ENCODE data around the gene DPYD. TPM values are rescaled to one million over a fixed set of nuclear protein-coding genes. Genes with fewer than 3 reads are reported as not detected.

Gene DPYD
- total and polyA plus RNA-seq, 9 of the 15 experiments (the other 6 are each of a cell fraction or from before 2014, with no cell fraction given) = 0.03 to 0.25 (median 0.08) TPM; not detected in 2

DNA sequence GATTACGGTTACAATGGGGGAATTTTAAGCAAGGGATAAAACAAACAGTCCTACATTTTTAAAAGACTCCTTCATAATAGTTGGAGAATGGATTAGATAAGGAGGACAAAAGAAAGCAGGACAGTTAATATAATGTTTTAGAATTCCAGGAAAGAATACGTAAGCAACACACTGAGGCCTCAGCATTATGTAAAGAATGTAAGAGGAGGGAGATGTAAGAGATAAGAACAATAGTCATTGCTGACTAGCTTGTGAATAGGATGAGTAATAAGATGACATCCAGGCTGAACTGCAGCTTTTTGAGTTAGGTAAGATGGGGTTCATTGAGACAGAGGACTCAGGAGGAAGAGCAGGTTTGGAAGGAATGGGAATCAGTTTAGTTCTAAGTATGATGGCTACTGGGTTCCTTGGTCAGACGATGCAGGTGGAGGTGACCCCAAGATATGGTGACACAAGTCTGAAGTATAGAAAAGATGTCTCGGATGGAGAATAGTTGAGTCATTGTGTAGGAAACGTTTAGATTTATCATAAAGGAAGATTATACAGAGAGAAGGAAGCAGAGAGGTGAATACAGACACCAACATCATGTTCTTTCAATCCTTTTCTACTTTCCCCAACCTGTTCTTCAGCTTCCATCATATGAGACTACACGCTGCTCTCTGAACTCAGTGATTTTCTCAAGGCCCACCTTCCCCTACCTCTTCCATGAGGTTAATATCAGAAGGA is 826.4 kb downstream of the DPYD start:
- H3K4me3 ChIP-seq = no peak overlapping the region
- ChIA-PET POLR2A (no interaction called here), CTCF (ENCODE audit: low intra/inter-chr PET ratio) (no interaction called here)
- no peak overlapping the region for H3K9ac ChIP-seq (ENCODE audit: insufficient read depth in 1 of 2, low read depth in 2 of 2, low read length in 2 of 2)
- intact Hi-C loops (cut with micrococcal nuclease) = no loop called here
- DNase-seq (ENCODE audit: extremely low read depth in 1 of 4, low spot score in 3 of 4) = no peak
- no peaks in the 10 kb centered on the region for H3K9me3 ChIP-seq (replicated peaks; ENCODE audit: control insufficient read depth, insufficient read depth, low read depth, low read length)
- no peak overlapping the region for H2AFZ ChIP-seq (ENCODE audit: low read depth, low read length)
- no peak overlapping the region for H3K27ac ChIP-seq (ENCODE audit: extremely low read depth, low read depth, low read length)
- H3K4me2 ChIP-seq (ENCODE audit: insufficient read depth, low read length) = no peak overlapping the region
- no peaks in the 10 kb centered on the region for H3K9me1 ChIP-seq (ENCODE audit: control insufficient read depth, insufficient read depth, low read length)
- WGBS (ENCODE audit: insufficient coverage, low coverage, missing lambda C conversion rate) = 0% methylated on average over 6 of the region's 6 CpGs
- H4K20me1 ChIP-seq (replicated peaks; ENCODE audit: control insufficient read depth, insufficient read depth, low read length) = no peaks in the 10 kb centered on the region
- no peaks in the 10 kb centered on the region for H3K4me1 ChIP-seq (replicated peaks in 1 of 2; ENCODE audit: control insufficient read depth in 2 of 2, insufficient read depth in 2 of 2, low read length in 2 of 2)
- H3K36me3 ChIP-seq (ENCODE audit: control insufficient read depth, insufficient read depth, low read length) = no peaks in the 10 kb centered on the region
- in situ Hi-C loops (cut with MboI) = no loop called here
- no peaks in the 10 kb centered on the region for H3K27me3 ChIP-seq (ENCODE audit: control insufficient read depth in 2 of 2, insufficient read depth in 2 of 2, low read length in 2 of 2)
- BruUV-seq (replicated peaks) = no TSS peak
- no peak for FAIRE-seq
- no peaks in the 10 kb centered on the region for H3K79me2 ChIP-seq (ENCODE audit: control insufficient read depth, insufficient read depth, low read length)
- ATAC-seq = no peak
- TF ChIP-seq ZNF589 (CRISPR knock-in tag; IDR thresholded peaks at IDR 0.05; ENCODE audit: low read depth) = no peak
- TF ChIP-seq CCNT2 (IDR thresholded peaks at IDR 0.05; ENCODE audit: borderline replicate concordance, extremely low read depth, insufficient read length, low read depth, low read length) = no peak
- TF ChIP-seq ZMIZ1 (IDR thresholded peaks at IDR 0.05; ENCODE audit: low read depth in 2 of 2, low read length in 2 of 2) = no peak
- TF ChIP-seq ZNF655 (CRISPR knock-in tag; IDR thresholded peaks at IDR 0.05) = no peak
- no peak for TF ChIP-seq SRSF1 (IDR thresholded peaks at IDR 0.05; ENCODE audit: low read depth, low read length)
- no peak for TF ChIP-seq FOXM1 (IDR thresholded peaks at IDR 0.05; ENCODE audit: low read depth)
- TF ChIP-seq FOXM1 (CRISPR knock-in tag; IDR thresholded peaks at IDR 0.05; ENCODE audit: low read depth) = no peak
- TF ChIP-seq CHCHD3 (CRISPR knock-in tag; IDR thresholded peaks at IDR 0.05) = no peak
- TF ChIP-seq NFXL1 (CRISPR knock-in tag; IDR thresholded peaks at IDR 0.05) = no peak
- no peak for TF ChIP-seq VEZF1 (CRISPR knock-in tag; IDR thresholded peaks at IDR 0.05)
- TF ChIP-seq SMAD4 (CRISPR knock-in tag; conservative IDR thresholded peaks at IDR 0.05) = no peak
